ENCODE data around the gene ELF4.

Gene ELF4

DNA sequence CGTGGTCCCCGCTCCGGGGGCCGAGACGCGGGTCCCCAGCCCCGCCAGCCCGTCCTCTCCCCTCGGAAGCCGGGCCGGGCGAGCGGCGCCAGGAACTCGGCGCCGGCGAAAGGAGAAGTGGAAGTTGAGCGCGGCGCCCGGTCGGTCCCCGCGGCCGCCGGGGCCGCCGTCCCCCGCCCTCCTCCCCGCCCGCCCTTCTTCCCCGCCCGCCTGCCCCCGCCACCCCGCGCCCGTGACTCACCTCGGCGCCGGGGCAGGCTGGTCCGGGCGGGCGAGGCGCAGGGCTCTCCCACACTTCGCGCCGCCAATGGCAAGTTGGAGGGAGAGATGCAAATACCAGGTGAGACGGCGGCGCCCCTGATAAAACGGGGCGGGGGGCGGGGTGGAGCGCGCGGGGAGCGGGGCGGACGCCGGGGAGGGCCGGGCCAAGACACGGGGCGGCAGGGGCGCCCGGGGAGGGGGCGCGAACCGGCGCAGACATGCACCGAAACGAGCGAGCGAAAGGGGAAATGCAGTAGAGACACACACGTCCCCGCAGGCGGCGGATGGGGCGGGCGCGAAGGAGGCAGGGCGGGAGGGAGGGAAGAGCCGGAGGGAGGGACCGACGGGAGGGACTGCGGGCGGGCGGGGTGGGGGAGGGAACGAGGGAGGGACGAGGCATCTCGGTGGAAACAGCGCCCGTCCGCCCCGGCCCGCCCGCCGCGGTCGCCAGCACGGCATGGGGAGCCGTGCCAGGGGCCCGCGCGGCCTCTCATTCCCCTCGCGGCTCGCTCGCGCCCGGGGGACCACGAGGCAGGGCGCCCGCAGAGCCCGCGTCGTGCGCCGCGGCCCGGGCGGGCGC is at the start of gene ELF4:
Gene ELF4, minus strand, starts transcription at position 119 of the 841 bp plus-strand sequence. CDS start 29,167 bp downstream, outside the sequence.
- peaks cover 60% of the 10 kb centered on the region for H3K4me1 Mint-ChIP-seq

DNA sequence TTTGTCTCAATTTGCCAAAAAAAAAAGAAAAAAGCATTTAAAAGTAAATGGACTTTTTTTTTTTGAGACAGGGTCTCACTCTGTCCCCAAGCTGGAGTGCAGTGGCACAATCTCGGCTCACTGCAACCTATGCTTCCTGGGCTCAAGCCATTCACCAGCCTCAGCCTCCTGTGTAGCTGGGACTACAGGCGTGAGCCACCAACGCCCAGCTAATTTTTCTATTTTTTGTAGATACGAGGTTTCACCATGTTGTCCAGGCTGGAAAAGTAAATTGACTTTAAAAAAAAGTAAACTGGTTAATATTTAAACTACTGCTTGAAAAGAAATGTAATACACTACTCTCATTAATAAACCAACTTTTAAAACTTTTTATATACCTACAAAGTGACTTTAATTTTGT is 49.5 kb upstream of the ELF4 start:
- H3K9me3 Mint-ChIP-seq, result no peaks in the 10 kb centered on the region
- H3K36me3 Mint-ChIP-seq, result no peaks in the 10 kb centered on the region
- ATAC-seq, result no peak
- H3K4me1 Mint-ChIP-seq, result no peaks in the 10 kb centered on the region
- H3K27me3 Mint-ChIP-seq, result no peaks in the 10 kb centered on the region
- H3K4me3 Mint-ChIP-seq, result no peak overlapping the region
- H3K27ac Mint-ChIP-seq, result no peak overlapping the region

More for the DNA sequence above, at the start of gene ELF4:
- Mint-ChIP-seq H3K36me3 (peaks cover 6% of the 10 kb centered on the region), H3K4me3 (peak within 1 kb of the TSS; percentile 95), H3K27ac (peak within 1 kb of the TSS; percentile 91), H3K27me3 (no peaks in the 10 kb centered on the region), H3K9me3 (no peaks in the 10 kb centered on the region)
- peak; percentile 79 for ATAC-seq

DNA sequence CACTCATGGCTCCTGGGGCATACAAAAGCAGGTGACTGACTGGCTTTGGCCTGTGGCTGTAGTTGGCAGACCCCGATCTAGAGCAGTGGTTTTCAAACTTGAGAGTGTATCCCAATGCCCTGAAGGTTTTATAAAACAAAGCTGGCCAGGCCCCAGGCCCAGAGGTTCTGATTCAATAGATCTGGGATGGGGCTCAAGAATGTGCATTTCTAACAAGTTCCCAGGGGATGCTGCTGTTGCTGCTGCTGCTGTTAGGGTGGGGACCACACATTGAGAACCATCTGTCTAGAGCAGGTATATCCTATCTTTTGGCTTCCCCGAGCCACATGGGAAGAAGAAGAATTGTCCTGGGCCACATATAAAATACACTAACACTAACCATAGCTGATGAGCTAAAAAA is 48.0 kb upstream of the ELF4 start:
- Mint-ChIP-seq H3K27ac (no peak overlapping the region), H3K27me3 (no peaks in the 10 kb centered on the region), H3K36me3 (no peaks in the 10 kb centered on the region), H3K4me3 (no peak overlapping the region), H3K4me1 (no peaks in the 10 kb centered on the region), H3K9me3 (no peaks in the 10 kb centered on the region)
- ATAC-seq, result no peak

DNA sequence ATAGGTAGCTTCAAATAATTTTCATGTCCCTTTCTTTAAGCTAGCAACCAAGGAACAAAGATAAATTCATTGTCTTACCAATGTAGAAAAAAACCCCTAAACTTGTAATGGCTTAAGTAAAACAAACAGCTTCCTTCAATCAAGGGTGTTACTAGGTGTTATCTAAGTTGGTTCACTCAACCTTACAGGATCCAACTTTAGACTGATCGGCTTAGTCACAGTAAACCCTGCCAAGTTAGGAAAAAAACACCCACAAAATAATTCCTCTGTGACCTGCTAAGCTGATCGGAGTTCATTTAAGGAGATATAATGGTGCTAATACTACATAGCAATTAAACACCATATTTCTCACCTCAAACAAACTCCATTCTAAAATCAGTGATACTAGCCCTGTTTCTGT is 45.3 kb upstream of the ELF4 start:
- Mint-ChIP-seq H3K4me3 (no peak overlapping the region), H3K9me3 (no peaks in the 10 kb centered on the region), H3K27me3 (no peaks in the 10 kb centered on the region), H3K4me1 (no peaks in the 10 kb centered on the region), H3K27ac (no peak overlapping the region), H3K36me3 (no peaks in the 10 kb centered on the region)
- no peak for ATAC-seq

DNA sequence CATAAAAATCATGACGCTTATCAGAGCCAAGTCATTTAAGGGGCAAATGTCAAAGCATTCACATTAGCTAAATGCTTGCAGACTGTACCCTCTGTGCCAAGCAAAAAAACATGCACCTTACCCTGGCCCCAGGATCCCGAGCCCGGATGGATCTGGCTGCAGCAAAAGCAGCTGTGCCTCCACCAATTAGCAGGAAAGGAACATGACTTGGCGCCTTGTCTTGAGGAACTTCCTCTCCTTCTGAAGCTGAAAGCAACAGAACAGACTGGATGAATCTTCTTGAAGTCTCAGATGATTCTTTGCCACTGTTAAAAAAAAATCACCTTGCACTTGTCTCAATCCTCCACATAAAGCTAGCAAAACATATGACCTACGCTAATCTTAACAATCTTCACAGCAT is 37.3 kb upstream of the ELF4 start:
- H3K27ac Mint-ChIP-seq, result no peak overlapping the region
- ATAC-seq, result no peak
- H3K36me3 Mint-ChIP-seq, result peaks cover 46% of the 10 kb centered on the region
- H3K4me3 Mint-ChIP-seq, result no peak overlapping the region
- H3K4me1 Mint-ChIP-seq, result no peaks in the 10 kb centered on the region
- no peaks in the 10 kb centered on the region for H3K9me3 Mint-ChIP-seq
- H3K27me3 Mint-ChIP-seq, result no peaks in the 10 kb centered on the region

DNA sequence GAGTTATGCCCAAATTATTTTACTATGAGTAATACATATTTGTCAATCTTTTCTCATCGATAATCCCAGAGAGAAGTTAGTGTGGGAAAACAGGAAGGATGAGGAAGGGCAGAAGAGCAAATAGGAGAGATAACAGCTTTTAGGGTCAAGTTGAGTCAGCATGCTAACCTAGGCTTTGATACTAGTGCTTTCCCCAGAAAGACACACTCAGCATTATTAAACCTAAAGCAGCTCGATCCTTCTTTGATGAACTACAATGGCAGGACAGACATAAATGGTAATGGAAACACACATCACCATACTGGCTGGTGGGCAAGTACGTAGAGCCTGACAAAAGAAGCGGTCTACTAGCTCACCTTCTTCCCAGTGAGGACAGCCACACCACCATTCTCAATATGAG is 34.8 kb upstream of the ELF4 start:
- H3K9me3 Mint-ChIP-seq, result no peaks in the 10 kb centered on the region
- no peaks in the 10 kb centered on the region for H3K4me1 Mint-ChIP-seq
- peaks cover 58% of the 10 kb centered on the region for H3K36me3 Mint-ChIP-seq
- no peak overlapping the region for H3K4me3 Mint-ChIP-seq
- H3K27me3 Mint-ChIP-seq, result no peaks in the 10 kb centered on the region
- ATAC-seq, result no peak
- no peak overlapping the region for H3K27ac Mint-ChIP-seq

DNA sequence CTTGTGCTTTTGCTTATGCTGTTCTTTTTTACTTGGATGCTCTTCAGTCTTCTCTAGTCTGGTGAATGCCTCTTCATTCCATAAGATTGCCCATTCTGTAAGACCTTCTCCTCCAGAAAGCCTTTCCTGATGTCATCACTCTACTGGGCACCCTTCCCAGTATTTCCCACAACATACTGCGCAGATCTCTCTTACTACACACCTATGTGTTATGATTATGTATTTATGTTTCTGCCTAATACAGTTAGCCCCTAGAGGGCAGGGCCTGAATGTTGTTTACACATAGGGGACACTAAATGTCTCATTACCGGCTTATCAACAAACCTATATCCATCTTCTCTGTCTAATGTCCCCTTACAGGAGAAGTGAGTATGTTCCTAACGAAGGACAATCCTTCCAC is 34.2 kb upstream of the ELF4 start:
- Mint-ChIP-seq H3K4me1 (no peaks in the 10 kb centered on the region), H3K27ac (no peak overlapping the region), H3K9me3 (no peaks in the 10 kb centered on the region), H3K4me3 (no peak overlapping the region), H3K27me3 (no peaks in the 10 kb centered on the region), H3K36me3 (peaks cover 58% of the 10 kb centered on the region)
- no peak for ATAC-seq

DNA sequence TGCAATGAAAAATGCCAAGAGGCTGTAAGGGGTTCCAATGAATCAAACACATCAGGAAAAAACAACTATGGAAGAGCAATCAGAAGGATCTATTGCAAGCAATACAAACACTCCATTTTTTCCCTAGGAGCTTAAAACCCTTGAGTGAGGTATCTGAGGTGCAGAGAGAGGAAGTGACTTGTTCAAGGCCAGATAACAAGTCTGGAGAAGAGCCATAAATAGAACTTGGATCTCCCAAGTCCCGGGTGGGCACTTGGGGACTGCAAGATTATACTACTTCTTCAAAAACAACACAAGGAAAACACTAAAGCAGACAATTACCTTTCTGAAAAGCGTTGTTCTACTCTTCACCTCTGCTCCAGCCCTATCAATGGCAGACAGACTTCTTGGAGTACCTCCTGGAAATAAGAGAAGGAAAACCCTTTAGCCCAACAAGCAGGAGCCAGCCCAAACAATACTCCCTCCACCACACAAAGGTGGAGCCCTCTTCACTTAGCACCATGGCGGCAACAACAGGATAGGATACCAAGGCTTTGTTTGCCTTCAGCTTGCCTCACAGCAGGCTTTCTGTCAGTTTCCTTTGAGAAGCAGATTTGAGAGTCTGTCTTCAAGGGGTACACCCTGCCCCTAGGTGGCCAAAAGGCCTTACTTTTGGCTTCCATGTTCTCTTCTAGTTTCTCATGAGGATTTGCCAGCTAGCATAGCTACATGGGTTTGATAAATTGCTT is 29.3 kb upstream of the ELF4 start:
- H3K36me3 Mint-ChIP-seq, result peaks cover 35% of the 10 kb centered on the region
- no peaks in the 10 kb centered on the region for H3K27me3 Mint-ChIP-seq
- H3K9me3 Mint-ChIP-seq, result no peaks in the 10 kb centered on the region
- H3K27ac Mint-ChIP-seq, result no peak overlapping the region
- no peak overlapping the region for H3K4me3 Mint-ChIP-seq
- H3K4me1 Mint-ChIP-seq, result no peaks in the 10 kb centered on the region
- no peak for ATAC-seq

DNA sequence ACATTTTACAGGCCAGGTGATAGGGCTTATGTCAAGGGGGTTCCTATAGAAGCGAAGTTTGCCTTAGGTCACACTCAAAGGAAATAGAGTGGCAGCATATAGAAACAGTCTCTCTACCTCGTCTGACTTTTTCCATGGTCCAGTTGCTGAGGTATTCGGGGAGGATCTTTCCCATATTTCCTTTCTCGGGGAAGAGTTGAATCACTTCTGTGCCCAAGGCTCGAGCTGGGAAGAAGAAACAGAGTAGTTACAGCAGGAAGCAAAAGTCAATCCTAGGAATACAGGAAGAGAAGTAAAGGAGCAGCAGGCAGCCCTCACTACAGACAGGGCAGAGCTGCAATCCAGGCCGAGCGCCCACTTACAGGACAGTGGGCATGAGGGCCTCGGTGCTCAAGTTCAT is 26.7 kb upstream of the ELF4 start:
- H3K36me3 Mint-ChIP-seq, result peaks cover 12% of the 10 kb centered on the region
- H3K4me1 Mint-ChIP-seq, result no peaks in the 10 kb centered on the region
- no peak overlapping the region for H3K4me3 Mint-ChIP-seq
- no peaks in the 10 kb centered on the region for H3K9me3 Mint-ChIP-seq
- H3K27ac Mint-ChIP-seq, result no peak overlapping the region
- no peak for ATAC-seq
- no peaks in the 10 kb centered on the region for H3K27me3 Mint-ChIP-seq

DNA sequence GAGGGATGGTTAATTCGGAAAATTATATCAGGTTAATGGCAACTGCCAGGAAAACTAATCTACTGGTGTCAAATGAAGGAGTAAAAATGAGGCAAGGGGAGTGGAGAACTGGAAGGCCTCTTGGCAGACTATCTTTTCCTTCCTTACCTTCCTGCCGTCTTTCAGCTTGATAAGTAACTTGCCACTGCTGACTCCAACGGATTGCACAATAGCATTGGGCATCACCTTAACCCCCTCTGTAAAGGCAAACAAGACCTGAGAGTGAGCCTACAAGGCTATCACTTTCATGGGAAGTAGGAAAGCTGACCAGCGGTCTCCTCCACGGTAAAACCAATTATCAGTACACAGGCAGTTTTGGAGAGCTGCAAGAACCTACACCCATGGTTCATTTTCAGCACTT is 26.2 kb upstream of the ELF4 start:
- Mint-ChIP-seq H3K36me3 (peaks cover 8% of the 10 kb centered on the region), H3K9me3 (no peaks in the 10 kb centered on the region), H3K4me3 (no peak overlapping the region), H3K27ac (no peak overlapping the region), H3K27me3 (no peaks in the 10 kb centered on the region), H3K4me1 (no peaks in the 10 kb centered on the region)
- ATAC-seq, result no peak

DNA sequence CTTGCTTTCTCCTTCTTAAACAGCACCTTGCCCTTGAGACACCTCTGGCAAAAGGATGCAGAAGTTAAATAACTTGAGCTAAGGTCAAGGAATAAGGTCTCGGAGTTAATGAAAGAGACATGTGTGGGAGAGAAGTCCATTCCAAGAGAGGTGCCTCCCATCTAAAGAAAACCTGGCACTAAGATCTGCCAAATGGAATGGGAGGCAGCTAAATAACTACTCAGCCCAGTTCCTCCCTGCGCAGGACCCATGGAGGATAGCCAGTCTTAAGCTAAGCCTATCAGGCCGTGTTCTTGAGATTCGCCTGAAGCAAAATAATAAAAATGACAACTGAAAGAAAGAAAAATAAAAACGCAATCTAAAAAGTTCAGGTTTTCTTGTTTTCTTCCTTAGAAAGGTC is 20.7 kb upstream of the ELF4 start:
- no peak for ATAC-seq
- Mint-ChIP-seq H3K27me3 (no peaks in the 10 kb centered on the region), H3K4me3 (no peak overlapping the region), H3K27ac (no peak overlapping the region), H3K9me3 (no peaks in the 10 kb centered on the region), H3K4me1 (no peaks in the 10 kb centered on the region), H3K36me3 (peaks cover 15% of the 10 kb centered on the region)

DNA sequence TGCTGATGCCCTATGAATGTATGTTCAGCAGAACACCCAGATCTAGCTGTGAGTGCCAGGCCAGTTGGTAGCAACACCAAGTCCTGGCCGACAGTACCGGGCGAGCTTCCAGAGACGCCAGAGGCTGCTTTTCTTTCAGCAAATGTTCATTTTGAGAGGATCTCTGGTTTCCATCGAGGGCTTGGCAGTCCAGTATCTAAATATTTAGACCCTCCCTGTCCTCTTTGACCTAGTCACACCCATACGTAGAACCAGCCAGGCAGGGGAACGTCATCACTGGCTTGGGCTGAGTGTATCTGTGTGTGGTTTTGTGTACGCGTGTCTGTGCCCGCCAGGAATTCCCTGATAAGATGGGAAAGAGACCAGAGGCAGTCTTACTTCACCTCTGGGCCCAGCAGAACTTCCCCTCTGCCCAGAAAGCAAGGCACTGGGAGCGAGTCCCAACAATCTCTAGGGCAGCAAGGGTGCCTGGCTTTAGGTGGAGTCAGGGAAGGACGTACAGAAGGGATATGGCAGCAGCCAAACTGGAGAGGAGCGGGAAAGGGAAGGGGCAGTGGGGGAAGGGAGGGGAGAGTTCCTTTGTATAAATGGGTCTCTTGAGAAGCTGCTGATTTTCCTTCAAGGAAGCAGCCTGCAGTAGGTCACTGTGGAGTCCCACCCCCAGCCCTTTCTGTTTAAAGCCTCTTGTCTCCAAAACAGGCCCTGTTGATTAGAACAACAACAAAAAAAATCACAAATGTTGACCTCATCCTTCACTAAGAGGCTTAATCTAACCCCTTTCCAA is 15.0 kb upstream of the ELF4 start:
- Mint-ChIP-seq H3K9me3 (no peaks in the 10 kb centered on the region), H3K4me1 (peaks cover 2% of the 10 kb centered on the region), H3K27ac (no peak overlapping the region), H3K36me3 (peaks cover 15% of the 10 kb centered on the region), H3K27me3 (no peaks in the 10 kb centered on the region), H3K4me3 (no peak overlapping the region)
- ATAC-seq, result no peak

DNA sequence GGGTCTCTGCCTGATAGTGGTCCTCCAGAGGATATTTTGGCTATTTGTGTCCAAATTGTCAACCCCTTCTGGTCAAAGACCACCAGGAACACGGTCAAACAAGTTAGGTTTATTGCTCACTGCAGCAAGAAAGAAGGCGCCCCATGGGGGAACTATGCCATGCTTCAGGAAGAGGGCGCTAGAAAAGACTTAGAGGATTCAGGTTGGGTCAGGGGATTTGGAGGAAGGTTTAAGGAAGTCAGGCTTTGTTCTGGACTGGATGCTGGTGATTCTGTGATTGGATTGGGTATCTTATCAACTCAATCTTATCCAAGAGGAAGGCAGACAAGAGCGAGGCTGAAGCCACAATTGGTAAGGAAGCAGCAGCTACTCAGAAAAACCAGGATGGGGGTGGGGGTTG is 14.3 kb upstream of the ELF4 start:
- Mint-ChIP-seq H3K4me3 (no peak overlapping the region), H3K27ac (no peak overlapping the region), H3K36me3 (peaks cover 15% of the 10 kb centered on the region), H3K27me3 (no peaks in the 10 kb centered on the region), H3K9me3 (no peaks in the 10 kb centered on the region), H3K4me1 (peaks cover 9% of the 10 kb centered on the region)
- no peak for ATAC-seq

DNA sequence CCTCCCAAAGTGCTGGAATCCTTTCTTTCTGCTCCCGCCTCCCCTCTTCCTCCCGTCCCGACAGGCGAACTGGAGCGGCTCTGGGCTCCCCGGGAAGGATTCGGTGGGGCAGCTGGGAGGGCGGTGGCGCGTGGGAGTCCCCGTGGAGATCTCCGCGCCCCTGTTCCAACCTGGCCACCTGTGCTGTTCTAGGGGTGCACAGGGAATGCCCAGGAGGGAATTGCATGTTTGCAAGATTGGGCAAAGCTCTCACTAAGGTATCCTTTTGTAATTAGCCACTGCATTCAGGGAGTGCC is 11.2 kb upstream of the ELF4 start:
- Mint-ChIP-seq H3K4me1 (peaks cover 34% of the 10 kb centered on the region), H3K9me3 (no peaks in the 10 kb centered on the region), H3K36me3 (peaks cover under 1% of the 10 kb centered on the region), H3K4me3 (peak overlapping the region; percentile 78), H3K27ac (peak overlapping the region; percentile 87), H3K27me3 (no peaks in the 10 kb centered on the region)
- ATAC-seq, result no peak

DNA sequence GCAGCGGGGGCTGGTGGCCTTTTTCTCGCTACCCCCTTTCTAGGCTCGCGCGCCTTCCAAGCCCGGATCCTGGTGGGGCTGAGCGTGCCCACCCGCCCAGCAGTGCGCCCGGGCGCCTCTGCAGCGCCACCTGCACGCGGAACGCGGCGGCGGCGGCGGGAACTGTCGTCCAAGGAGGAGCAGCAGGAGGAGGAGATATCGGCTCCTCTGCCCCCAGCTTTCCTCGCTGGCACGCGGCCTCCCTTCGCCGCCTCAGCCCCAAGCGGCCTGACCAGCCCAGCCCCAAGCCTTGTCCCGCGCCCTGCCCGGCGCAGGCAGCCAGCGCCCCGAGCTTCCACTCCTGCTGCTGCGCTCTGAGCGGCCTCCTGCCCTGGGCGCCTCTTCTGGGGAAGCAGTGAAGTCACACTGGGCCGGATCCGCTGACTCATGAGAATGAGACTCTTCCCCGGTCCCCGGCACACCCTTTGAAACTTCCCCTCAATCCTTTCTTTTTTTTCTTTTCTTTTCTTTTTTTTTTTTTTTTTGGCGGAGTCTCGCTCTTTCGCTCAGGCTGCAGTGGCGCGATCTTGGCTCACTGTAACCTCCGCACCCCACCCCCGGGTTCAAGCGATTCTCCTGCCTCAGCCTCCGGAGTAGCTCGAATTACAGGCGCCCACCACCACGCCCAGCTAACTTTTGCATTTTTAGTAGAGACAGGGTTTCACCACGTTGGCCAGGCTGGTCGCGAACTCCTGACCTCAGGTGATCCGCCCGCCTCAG is 10.6 kb upstream of the ELF4 start:
- H3K9me3 Mint-ChIP-seq, result no peaks in the 10 kb centered on the region
- no peaks in the 10 kb centered on the region for H3K36me3 Mint-ChIP-seq
- H3K27me3 Mint-ChIP-seq, result no peaks in the 10 kb centered on the region
- H3K27ac Mint-ChIP-seq, result peak overlapping the region; percentile 87
- peak; percentile 86 for ATAC-seq
- H3K4me1 Mint-ChIP-seq, result peaks cover 34% of the 10 kb centered on the region
- H3K4me3 Mint-ChIP-seq, result peak overlapping the region; percentile 78
